NCI-H82 treated with DMSO at 0.1 percent for 48 hours (cell line): ENCODE results near the gene NINJ1.
"Not testable (repeated sequence)": the region's sequence is repeated elsewhere in the genome, so short reads cannot be mapped to it uniquely, and the experiment has no call there.

Experiments
- DNase-seq: peaks from one replicate; lab custom pipeline; 2025; ENCODE audit not compliant: unreplicated experiment; lab: John Stamatoyannopoulos, UW

The NINJ1 gene

GRCh38 chr9:93161786-93162562, 27.9 kb upstream of the NINJ1 start:
- no peak for DNase-seq

- peak; percentile 16 for DNase-seq
Measured at GRCh38 chr9:93159601-93160471, 25.8 kb upstream of the NINJ1 start.

- DNase-seq = no peak
Measured at GRCh38 chr9:93156475-93157008, 22.5 kb upstream of the NINJ1 start.

GRCh38 chr9:93155716-93156474, 21.8 kb upstream of the NINJ1 start:
- no peak for DNase-seq

- DNase-seq = peak; percentile 19
Measured at GRCh38 chr9:93154293-93154903, 20.3 kb upstream of the NINJ1 start.

GRCh38 chr9:93151097-93151784, 17.2 kb upstream of the NINJ1 start:
- DNase-seq = no peak

- no peak for DNase-seq
Measured at GRCh38 chr9:93149361-93149760, 15.3 kb upstream of the NINJ1 start.

- DNase-seq = no peak
Measured at GRCh38 chr9:93148721-93149120, 14.7 kb upstream of the NINJ1 start.

- no peak for DNase-seq
Measured at GRCh38 chr9:93147632-93148031, 13.6 kb upstream of the NINJ1 start.

GRCh38 chr9:93146696-93147095, 12.6 kb upstream of the NINJ1 start:
- DNase-seq = not testable (repeated sequence)

- no peak for DNase-seq
Measured at GRCh38 chr9:93143830-93144530, 9.9 kb upstream of the NINJ1 start.

GRCh38 chr9:93141771-93142483, 7.9 kb upstream of the NINJ1 start:
- DNase-seq = no peak

GRCh38 chr9:93139365-93140182, 5.5 kb upstream of the NINJ1 start:
- DNase-seq = no peak

GRCh38 chr9:93138171-93138764, 4.2 kb upstream of the NINJ1 start:
- DNase-seq = no peak

GRCh38 chr9:93137362-93137761, 3.3 kb upstream of the NINJ1 start:
- no peak for DNase-seq

GRCh38 chr9:93136011-93136440, 2.0 kb upstream of the NINJ1 start:
- no peak for DNase-seq

GRCh38 chr9:93134740-93135444, 841 bp upstream of the NINJ1 start:
- no peak for DNase-seq
